ENCODE results near the gene NMB. TPM values are rescaled to one million over a fixed set of nuclear protein-coding genes. Genes with fewer than 3 reads are reported as not detected.

The NMB gene
- total and polyA plus RNA-seq, 2 of the 13 experiments (the other 11 are each of a cell fraction or from before 2014, with no cell fraction given), result 10.4 to 25.4 TPM

GRCh38 chr15:84633311-84634227 lies 24.4 kb downstream of the NMB start (continued):
- TF ChIP-seq, protein P1, sequence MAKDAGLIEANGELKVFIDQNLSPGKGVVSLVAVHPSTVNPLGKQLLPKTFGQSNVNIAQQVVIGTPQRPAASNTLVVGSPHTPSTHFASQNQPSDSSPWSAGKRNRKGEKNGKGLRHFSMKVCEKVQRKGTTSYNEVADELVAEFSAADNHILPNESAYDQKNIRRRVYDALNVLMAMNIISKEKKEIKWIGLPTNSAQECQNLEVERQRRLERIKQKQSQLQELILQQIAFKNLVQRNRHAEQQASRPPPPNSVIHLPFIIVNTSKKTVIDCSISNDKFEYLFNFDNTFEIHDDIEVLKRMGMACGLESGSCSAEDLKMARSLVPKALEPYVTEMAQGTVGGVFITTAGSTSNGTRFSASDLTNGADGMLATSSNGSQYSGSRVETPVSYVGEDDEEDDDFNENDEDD (CRISPR knock-in tag; IDR thresholded peaks at IDR 0.05; ENCODE audit: borderline replicate concordance), result peak; percentile 10; the same call in 1 of the 2 replicates
- TF ChIP-seq ARID2 (CRISPR knock-in tag; IDR thresholded peaks at IDR 0.05; ENCODE audit: borderline replicate concordance) (no peak), TFAP4 (IDR thresholded peaks at IDR 0.05; ENCODE audit: borderline replicate concordance, low read depth) (peak; percentile 66; the same call in 1 of the 2 replicates), HNRNPL (IDR thresholded peaks at IDR 0.05; ENCODE audit: low read depth, low read length) (0 out of 2 replicates have a peak, but pooled peaks have one; percentile 64), DNMT1 (CRISPR knock-in tag; IDR thresholded peaks at IDR 0.05) (no peak), ZMAT3 (CRISPR knock-in tag; conservative IDR thresholded peaks at IDR 0.05) (no peak), ZNF780A (CRISPR knock-in tag; IDR thresholded peaks at IDR 0.05) (peak; percentile 89), ZBTB3 (CRISPR knock-in tag; IDR thresholded peaks at IDR 0.05; ENCODE audit: borderline replicate concordance, low read depth) (no peak), ZMYM4 (CRISPR knock-in tag; IDR thresholded peaks at IDR 0.05) (peak; percentile 31; the same call in 1 of the 2 replicates), TGIF2 (CRISPR knock-in tag; IDR thresholded peaks at IDR 0.05) (peak; percentile 61; the same call in 1 of the 2 replicates), ZBTB14 (CRISPR knock-in tag; IDR thresholded peaks at IDR 0.05) (peak; percentile 44; the same call in 1 of the 2 replicates), XBP1 (CRISPR knock-in tag; IDR thresholded peaks at IDR 0.05) (no peak), HOXA5 (CRISPR knock-in tag; IDR thresholded peaks at IDR 0.05) (peak; percentile 43; the same call in 1 of the 2 replicates), KDM4B (CRISPR knock-in tag; IDR thresholded peaks at IDR 0.05) (peak; percentile 64; the same call in 1 of the 2 replicates), ZNF513 (CRISPR knock-in tag; conservative IDR thresholded peaks at IDR 0.05) (no peak)
- TF ChIP-seq, protein P2, sequence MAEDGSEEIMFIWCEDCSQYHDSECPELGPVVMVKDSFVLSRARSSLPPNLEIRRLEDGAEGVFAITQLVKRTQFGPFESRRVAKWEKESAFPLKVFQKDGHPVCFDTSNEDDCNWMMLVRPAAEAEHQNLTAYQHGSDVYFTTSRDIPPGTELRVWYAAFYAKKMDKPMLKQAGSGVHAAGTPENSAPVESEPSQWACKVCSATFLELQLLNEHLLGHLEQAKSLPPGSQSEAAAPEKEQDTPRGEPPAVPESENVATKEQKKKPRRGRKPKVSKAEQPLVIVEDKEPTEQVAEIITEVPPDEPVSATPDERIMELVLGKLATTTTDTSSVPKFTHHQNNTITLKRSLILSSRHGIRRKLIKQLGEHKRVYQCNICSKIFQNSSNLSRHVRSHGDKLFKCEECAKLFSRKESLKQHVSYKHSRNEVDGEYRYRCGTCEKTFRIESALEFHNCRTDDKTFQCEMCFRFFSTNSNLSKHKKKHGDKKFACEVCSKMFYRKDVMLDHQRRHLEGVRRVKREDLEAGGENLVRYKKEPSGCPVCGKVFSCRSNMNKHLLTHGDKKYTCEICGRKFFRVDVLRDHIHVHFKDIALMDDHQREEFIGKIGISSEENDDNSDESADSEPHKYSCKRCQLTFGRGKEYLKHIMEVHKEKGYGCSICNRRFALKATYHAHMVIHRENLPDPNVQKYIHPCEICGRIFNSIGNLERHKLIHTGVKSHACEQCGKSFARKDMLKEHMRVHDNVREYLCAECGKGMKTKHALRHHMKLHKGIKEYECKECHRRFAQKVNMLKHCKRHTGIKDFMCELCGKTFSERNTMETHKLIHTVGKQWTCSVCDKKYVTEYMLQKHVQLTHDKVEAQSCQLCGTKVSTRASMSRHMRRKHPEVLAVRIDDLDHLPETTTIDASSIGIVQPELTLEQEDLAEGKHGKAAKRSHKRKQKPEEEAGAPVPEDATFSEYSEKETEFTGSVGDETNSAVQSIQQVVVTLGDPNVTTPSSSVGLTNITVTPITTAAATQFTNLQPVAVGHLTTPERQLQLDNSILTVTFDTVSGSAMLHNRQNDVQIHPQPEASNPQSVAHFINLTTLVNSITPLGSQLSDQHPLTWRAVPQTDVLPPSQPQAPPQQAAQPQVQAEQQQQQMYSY (CRISPR knock-in tag; IDR thresholded peaks at IDR 0.05), result peak; percentile 30; the same call in 1 of the 2 replicates
- TF ChIP-seq, protein P3, sequence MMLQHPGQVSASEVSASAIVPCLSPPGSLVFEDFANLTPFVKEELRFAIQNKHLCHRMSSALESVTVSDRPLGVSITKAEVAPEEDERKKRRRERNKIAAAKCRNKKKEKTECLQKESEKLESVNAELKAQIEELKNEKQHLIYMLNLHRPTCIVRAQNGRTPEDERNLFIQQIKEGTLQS (CRISPR knock-in tag; IDR thresholded peaks at IDR 0.05), result 0 out of 2 replicates have a peak, but pooled peaks have one; percentile 21
- TF ChIP-seq, protein P4, sequence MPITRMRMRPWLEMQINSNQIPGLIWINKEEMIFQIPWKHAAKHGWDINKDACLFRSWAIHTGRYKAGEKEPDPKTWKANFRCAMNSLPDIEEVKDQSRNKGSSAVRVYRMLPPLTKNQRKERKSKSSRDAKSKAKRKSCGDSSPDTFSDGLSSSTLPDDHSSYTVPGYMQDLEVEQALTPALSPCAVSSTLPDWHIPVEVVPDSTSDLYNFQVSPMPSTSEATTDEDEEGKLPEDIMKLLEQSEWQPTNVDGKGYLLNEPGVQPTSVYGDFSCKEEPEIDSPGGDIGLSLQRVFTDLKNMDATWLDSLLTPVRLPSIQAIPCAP (CRISPR knock-in tag; IDR thresholded peaks at IDR 0.05; ENCODE audit: low read depth), result no peak
